BJ (cell line): Measurements from ENCODE around the gene ANKRD44. TPM values are rescaled to one million over a fixed set of nuclear protein-coding genes. Genes with fewer than 3 reads are reported as not detected.

ENCODE experiments used
- CTCF ChIA-PET: fragments of 350-600 bp; formaldehyde crosslinking; extraction: SDS; loops from one replicate; lab custom pipeline; 2021; ENCODE audit warnings: antibody characterized with exemption, inconsistent platforms; lab: Yijun Ruan, JAX
- POLR2A ChIA-PET: fragments of 300-600 bp; sonication (Branson Sonifier 250); formaldehyde crosslinking; extraction: SDS; loops from one replicate; lab custom pipeline; 2021; ENCODE audit warnings: antibody characterized with exemption; lab: Charles Lee
- DNase-seq: peaks from one replicate; pipeline ENCODE4 v3.0.0-alpha.2; 2011; ENCODE audit warnings: low read depth
- H3K27me3 ChIP-seq: 2 replicates; pipeline ENCODE4 v1.6.0; 2011; ENCODE audit warnings: low read length; ENCODE audit not compliant: control insufficient read depth, insufficient read depth
- H3K36me3 ChIP-seq: 2 replicates; pipeline ENCODE4 v1.5.1; 2011; ENCODE audit warnings: low read length; ENCODE audit not compliant: control insufficient read depth, insufficient read depth
- H3K4me3 ChIP-seq: 2 replicates; pipeline ENCODE4 v1.5.1; 2011; ENCODE audit warnings: low read depth, mild to moderate bottlenecking, control low read depth, low read length
- polyA plus RNA-seq: library from polyadenylated mRNA; depleted of rRNA; stranded (reverse); fragments of >200 nt; gene quantifications from 2 replicates; pipeline ENCODE4 v1.2.3, GENCODE V29; 2011
- TF ChIP-seq, protein P1 (sequence below): IDR thresholded peaks from 2 replicates; pipeline ENCODE4 v1.5.1; 2011; ENCODE audit warnings: low read depth, mild to moderate bottlenecking, control low read depth, inconsistent platforms, low read length, moderate library complexity; ENCODE audit not compliant: insufficient read depth

Gene ANKRD44
- polyA plus RNA-seq, 1 experiment = 12.4 TPM

DNA sequence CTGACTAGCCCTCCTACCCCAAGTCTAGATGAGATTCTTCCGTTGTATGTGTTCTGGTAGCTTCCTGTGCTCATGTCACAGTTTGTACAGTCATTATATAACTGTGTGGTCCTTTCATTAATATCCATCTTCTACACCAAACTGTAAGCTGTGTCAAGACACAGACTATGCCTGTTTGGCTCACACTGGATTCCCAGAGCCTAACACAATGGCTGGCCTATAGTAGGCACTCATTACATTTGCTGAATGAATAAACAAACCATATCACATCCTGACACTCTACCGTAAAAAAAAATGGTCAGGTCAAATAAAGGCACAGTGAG lies 72.6 kb downstream of the ANKRD44 start:
- no peak for DNase-seq
- CTCF ChIA-PET = no interaction called here
- TF ChIP-seq, protein P1, sequence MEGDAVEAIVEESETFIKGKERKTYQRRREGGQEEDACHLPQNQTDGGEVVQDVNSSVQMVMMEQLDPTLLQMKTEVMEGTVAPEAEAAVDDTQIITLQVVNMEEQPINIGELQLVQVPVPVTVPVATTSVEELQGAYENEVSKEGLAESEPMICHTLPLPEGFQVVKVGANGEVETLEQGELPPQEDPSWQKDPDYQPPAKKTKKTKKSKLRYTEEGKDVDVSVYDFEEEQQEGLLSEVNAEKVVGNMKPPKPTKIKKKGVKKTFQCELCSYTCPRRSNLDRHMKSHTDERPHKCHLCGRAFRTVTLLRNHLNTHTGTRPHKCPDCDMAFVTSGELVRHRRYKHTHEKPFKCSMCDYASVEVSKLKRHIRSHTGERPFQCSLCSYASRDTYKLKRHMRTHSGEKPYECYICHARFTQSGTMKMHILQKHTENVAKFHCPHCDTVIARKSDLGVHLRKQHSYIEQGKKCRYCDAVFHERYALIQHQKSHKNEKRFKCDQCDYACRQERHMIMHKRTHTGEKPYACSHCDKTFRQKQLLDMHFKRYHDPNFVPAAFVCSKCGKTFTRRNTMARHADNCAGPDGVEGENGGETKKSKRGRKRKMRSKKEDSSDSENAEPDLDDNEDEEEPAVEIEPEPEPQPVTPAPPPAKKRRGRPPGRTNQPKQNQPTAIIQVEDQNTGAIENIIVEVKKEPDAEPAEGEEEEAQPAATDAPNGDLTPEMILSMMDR = no peak
- Histone ChIP-seq H3K27me3 (no peaks in the 10 kb centered on the region), H3K4me3 (no peak overlapping the region), H3K36me3 (no peaks in the 10 kb centered on the region)
- POLR2A ChIA-PET = no interaction called here

DNA sequence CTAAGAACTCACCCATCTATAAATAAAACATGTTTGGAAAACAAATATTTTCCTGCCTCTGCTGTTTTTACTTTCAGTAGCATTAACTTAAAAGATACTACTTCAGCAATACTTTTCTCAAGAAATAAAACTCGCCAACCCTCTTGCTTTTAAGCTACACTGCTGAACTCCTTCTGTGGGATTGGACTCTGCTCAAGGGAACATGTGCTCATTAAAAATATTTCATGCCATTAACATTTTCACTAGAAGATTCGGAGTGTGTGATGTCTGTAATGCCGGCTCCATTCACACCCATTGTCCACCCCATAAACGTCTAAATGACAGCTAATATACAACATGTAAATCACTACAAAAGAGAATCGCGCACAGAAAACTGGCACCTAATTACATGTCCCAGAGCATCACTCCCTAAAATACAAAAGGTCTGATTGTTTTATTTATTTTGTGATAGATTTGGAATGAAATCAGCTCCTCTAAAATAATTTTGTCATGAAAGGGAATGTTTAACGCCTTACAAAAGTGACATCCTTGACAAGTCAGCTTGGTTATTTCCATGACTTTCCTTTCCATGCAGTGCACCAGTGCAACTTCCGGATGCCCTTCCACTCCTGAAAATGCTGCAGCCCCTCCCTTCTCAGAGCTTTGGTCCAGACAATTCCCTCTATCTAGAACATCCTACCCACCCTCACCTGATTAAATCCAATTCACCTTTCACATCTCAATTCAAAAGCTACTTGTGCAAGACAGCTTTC lies 73.1 kb downstream of the ANKRD44 start:
- ChIA-PET CTCF (no interaction called here), POLR2A (no interaction called here)
- Histone ChIP-seq H3K27me3 (no peaks in the 10 kb centered on the region), H3K4me3 (no peak overlapping the region), H3K36me3 (no peaks in the 10 kb centered on the region)
- TF ChIP-seq, protein P1 = no peak
- DNase-seq = no peak

DNA sequence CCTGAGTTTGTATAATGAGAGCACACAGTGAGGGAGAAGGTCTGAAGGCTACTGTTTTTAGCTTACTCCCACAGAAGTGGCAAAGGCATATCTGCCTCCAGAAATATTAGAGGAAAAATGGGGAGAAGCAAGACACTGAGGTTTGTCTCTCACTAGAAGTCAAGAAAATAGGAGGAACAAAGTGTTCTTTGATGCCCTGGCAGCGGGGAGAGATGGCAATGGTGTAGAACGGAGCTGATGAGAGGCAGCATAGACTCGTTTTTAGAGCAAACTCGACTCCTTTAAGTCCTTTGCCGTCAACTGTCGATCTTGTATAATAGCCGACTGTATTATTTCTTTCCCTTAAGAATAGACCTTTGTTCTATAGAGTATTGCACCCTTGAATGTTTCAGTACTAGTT lies 73.8 kb downstream of the ANKRD44 start:
- Histone ChIP-seq H3K27me3 (no peaks in the 10 kb centered on the region), H3K4me3 (no peak overlapping the region), H3K36me3 (no peaks in the 10 kb centered on the region)
- TF ChIP-seq, protein P1 = no peak
- CTCF ChIA-PET = no interaction called here
- POLR2A ChIA-PET = no interaction called here
- no peak for DNase-seq

DNA sequence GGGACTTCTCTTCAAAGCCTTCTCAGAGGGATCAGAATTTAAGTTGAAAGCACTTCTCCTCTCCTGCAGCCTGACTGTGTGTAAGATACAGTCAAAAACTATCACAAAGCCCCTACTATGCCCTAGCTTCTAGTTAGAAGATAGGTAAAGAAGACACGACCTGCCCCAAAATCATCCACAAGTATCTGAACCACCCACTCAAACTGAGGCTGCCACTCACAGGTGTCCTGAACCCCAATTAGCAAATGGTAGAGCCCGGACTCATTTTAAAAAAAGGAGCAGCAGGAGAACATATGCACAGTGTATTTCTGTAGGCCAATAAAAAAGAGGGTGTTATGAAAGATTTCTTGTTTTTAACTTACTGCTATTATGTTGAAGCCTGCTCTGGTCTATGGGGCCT lies 74.4 kb downstream of the ANKRD44 start:
- DNase-seq = no peak
- H3K27me3 ChIP-seq = no peaks in the 10 kb centered on the region
- POLR2A ChIA-PET = no interaction called here
- H3K4me3 ChIP-seq = no peak overlapping the region
- no peaks in the 10 kb centered on the region for H3K36me3 ChIP-seq
- CTCF ChIA-PET = no interaction called here
- TF ChIP-seq, protein P1 = no peak

DNA sequence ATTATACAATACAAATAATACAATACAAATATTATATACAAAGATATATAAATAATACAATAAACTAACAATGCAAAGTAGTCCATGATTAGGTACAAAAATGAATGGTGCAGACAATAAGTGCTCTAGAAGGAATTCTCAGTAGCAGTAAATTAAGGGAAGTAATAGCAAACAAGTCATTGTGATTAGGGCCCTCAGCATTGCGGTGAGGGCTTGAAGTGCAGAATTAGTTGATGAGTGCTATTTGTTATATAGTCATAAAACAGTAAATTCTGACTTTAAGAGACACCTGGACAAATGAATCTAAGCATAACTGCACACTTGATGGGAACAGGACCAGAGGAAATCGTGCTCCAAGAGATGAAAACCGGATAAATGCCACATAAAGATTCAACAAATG lies 74.9 kb downstream of the ANKRD44 start:
- no peak for DNase-seq
- POLR2A ChIA-PET = no interaction called here
- CTCF ChIA-PET = no interaction called here
- H3K27me3 ChIP-seq = no peaks in the 10 kb centered on the region
- TF ChIP-seq, protein P1 = no peak
- no peaks in the 10 kb centered on the region for H3K36me3 ChIP-seq
- H3K4me3 ChIP-seq = no peak overlapping the region
